ENCODE data around the gene VIL1.

The VIL1 gene

DNA sequence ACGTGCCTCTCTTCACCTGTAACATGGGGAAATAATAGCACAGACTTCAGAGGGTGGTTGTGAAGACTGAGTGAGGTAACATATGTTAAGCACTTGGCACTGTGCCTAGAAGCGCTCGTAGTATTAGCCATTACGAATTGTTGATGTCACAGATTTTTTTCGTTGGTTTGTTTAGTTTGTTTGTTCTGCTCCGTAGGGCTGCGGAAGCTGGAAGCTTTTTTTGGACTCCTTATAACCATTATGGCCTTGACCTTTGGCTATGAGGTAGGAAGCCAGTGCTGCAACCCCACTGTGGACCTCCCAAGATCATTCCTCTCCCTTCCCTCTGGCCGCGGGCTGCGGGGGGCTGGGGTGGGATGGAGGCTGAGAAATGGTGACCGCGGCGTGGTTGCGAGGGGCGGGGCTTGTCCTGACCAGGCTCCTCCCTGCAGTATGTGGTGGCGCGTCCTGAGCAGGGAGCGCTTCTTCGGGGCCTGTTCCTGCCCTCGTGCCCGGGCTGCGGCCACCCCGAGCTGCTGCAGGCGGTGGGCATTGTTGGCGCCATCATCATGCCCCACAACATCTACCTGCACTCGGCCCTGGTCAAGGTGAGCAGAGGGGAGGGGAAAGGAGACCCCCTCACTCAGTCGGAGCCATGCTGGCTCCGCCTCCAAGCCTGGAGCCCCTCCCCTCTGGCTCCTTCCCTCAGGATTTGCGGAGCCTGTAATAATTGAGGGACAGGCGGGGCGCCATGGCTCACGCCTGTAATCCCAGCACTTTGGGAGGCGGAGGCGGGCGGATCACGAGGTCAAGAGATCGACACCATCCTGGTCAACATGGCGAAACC, 31.3 kb upstream of the VIL1 start (continued):
- TF ChIP-seq PRDM2 (tag by site-specific recombination; IDR thresholded peaks at IDR 0.05; ENCODE audit: borderline replicate concordance), result no peak
- TF ChIP-seq ZNF184 (tag by site-specific recombination; IDR thresholded peaks at IDR 0.05), result peak; percentile 67; the same call in 1 of the 2 replicates
- TF ChIP-seq ZSCAN23 (tag by site-specific recombination; IDR thresholded peaks at IDR 0.05), result no peak
- no peak for TF ChIP-seq ZNF747 (tag by site-specific recombination; IDR thresholded peaks at IDR 0.05)
- TF ChIP-seq, protein P1, sequence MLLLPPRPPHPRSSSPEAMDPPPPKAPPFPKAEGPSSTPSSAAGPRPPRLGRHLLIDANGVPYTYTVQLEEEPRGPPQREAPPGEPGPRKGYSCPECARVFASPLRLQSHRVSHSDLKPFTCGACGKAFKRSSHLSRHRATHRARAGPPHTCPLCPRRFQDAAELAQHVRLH (tag by site-specific recombination; IDR thresholded peaks at IDR 0.05), result no peak
- TF ChIP-seq, protein P2, sequence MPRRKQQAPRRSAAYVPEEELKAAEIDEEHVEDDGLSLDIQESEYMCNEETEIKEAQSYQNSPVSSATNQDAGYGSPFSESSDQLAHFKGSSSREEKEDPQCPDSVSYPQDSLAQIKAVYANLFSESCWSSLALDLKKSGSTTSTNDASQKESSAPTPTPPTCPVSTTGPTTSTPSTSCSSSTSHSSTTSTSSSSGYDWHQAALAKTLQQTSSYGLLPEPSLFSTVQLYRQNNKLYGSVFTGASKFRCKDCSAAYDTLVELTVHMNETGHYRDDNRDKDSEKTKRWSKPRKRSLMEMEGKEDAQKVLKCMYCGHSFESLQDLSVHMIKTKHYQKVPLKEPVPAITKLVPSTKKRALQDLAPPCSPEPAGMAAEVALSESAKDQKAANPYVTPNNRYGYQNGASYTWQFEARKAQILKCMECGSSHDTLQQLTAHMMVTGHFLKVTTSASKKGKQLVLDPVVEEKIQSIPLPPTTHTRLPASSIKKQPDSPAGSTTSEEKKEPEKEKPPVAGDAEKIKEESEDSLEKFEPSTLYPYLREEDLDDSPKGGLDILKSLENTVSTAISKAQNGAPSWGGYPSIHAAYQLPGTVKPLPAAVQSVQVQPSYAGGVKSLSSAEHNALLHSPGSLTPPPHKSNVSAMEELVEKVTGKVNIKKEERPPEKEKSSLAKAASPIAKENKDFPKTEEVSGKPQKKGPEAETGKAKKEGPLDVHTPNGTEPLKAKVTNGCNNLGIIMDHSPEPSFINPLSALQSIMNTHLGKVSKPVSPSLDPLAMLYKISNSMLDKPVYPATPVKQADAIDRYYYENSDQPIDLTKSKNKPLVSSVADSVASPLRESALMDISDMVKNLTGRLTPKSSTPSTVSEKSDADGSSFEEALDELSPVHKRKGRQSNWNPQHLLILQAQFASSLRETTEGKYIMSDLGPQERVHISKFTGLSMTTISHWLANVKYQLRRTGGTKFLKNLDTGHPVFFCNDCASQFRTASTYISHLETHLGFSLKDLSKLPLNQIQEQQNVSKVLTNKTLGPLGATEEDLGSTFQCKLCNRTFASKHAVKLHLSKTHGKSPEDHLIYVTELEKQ (tag by site-specific recombination; IDR thresholded peaks at IDR 0.05; ENCODE audit: borderline replicate concordance), result no peak
- TF ChIP-seq ZNF510 (tag by site-specific recombination; IDR thresholded peaks at IDR 0.05; ENCODE audit: insufficient replicate concordance), result no peak
- 0 out of 2 replicates have a peak, but pooled peaks have one; percentile 48 for TF ChIP-seq ZEB2 (tag by site-specific recombination; IDR thresholded peaks at IDR 0.05)
- no peak for TF ChIP-seq ZNF148 (tag by site-specific recombination; IDR thresholded peaks at IDR 0.05; ENCODE audit: borderline replicate concordance)
- TF ChIP-seq KLF7 (tag by site-specific recombination; IDR thresholded peaks at IDR 0.05; ENCODE audit: borderline replicate concordance), result no peak
- TF ChIP-seq ZNF600 (tag by site-specific recombination; IDR thresholded peaks at IDR 0.05), result peak; percentile 86
- TF ChIP-seq, protein P3, sequence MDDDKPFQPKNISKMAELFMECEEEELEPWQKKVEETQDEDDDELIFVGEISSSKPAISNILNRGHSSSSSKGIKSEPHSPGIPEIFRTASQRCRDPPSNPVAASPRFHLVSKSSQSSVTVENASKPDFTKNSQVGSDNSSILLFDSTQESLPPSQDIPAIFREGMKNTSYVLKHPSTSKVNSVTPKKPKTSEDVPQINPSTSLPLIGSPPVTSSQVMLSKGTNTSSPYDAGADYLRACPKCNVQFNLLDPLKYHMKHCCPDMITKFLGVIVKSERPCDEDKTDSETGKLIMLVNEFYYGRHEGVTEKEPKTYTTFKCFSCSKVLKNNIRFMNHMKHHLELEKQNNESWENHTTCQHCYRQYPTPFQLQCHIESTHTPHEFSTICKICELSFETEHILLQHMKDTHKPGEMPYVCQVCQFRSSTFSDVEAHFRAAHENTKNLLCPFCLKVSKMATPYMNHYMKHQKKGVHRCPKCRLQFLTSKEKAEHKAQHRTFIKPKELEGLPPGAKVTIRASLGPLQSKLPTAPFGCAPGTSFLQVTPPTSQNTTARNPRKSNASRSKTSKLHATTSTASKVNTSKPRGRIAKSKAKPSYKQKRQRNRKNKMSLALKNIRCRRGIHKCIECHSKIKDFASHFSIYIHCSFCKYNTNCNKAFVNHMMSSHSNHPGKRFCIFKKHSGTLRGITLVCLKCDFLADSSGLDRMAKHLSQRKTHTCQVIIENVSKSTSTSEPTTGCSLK (tag by site-specific recombination; IDR thresholded peaks at IDR 0.05), result no peak
- TF ChIP-seq ZNF19 (tag by site-specific recombination; IDR thresholded peaks at IDR 0.05; ENCODE audit: low read depth), result no peak
- no peak for TF ChIP-seq ZNF558 (tag by site-specific recombination; IDR thresholded peaks at IDR 0.05)
- TF ChIP-seq ZNF133 (tag by site-specific recombination; IDR thresholded peaks at IDR 0.05), result no peak
- TF ChIP-seq ZNF843 (tag by site-specific recombination; IDR thresholded peaks at IDR 0.05), result no peak
- no peak for TF ChIP-seq ZFP37 (tag by site-specific recombination; IDR thresholded peaks at IDR 0.05)
- peak; percentile 23; the same call in 1 of the 2 replicates for TF ChIP-seq KLF8 (tag by site-specific recombination; IDR thresholded peaks at IDR 0.05)
- no peak for TF ChIP-seq ZNF16 (tag by site-specific recombination; IDR thresholded peaks at IDR 0.05; ENCODE audit: low read depth)
- TF ChIP-seq TCF7L2 (IDR thresholded peaks at IDR 0.05; ENCODE audit: borderline replicate concordance, low read depth, low read length), result no peak
- TF ChIP-seq, protein P4, sequence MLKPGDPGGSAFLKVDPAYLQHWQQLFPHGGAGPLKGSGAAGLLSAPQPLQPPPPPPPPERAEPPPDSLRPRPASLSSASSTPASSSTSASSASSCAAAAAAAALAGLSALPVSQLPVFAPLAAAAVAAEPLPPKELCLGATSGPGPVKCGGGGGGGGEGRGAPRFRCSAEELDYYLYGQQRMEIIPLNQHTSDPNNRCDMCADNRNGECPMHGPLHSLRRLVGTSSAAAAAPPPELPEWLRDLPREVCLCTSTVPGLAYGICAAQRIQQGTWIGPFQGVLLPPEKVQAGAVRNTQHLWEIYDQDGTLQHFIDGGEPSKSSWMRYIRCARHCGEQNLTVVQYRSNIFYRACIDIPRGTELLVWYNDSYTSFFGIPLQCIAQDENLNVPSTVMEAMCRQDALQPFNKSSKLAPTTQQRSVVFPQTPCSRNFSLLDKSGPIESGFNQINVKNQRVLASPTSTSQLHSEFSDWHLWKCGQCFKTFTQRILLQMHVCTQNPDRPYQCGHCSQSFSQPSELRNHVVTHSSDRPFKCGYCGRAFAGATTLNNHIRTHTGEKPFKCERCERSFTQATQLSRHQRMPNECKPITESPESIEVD (tag by site-specific recombination; IDR thresholded peaks at IDR 0.05), result no peak
- 0 out of 2 replicates have a peak, but pooled peaks have one; percentile 13 for TF ChIP-seq ZFHX2 (tag by site-specific recombination; conservative IDR thresholded peaks at IDR 0.05)
